ENCODE results near the gene MAST4.

DNA sequence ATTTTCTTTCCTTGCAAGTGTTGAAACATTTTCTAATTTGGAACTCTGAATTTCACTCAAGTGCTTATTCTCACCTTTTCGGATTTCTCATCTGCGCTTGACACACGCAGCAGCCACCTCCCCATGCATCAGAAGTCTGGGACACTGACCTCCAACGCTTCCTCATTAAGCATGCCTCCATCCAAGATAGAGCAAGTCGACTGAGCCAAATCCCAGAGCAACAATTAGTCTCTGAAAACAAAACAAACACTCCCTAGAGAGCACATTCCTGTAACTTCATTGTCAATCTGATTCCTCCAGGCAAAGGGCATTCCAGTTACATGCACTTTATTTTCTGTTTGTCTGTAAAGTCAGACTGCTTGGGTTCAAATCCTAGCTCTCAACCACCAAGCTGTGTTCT lies 594.7 kb downstream of the MAST4 start:
- TF ChIP-seq, protein P1, sequence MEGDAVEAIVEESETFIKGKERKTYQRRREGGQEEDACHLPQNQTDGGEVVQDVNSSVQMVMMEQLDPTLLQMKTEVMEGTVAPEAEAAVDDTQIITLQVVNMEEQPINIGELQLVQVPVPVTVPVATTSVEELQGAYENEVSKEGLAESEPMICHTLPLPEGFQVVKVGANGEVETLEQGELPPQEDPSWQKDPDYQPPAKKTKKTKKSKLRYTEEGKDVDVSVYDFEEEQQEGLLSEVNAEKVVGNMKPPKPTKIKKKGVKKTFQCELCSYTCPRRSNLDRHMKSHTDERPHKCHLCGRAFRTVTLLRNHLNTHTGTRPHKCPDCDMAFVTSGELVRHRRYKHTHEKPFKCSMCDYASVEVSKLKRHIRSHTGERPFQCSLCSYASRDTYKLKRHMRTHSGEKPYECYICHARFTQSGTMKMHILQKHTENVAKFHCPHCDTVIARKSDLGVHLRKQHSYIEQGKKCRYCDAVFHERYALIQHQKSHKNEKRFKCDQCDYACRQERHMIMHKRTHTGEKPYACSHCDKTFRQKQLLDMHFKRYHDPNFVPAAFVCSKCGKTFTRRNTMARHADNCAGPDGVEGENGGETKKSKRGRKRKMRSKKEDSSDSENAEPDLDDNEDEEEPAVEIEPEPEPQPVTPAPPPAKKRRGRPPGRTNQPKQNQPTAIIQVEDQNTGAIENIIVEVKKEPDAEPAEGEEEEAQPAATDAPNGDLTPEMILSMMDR (IDR thresholded peaks at IDR 0.05; ENCODE audit: low read depth, low read length, poor library complexity, severe bottlenecking): no peak
- no peak for TF ChIP-seq EZH2phosphoT487 (IDR thresholded peaks at IDR 0.05; ENCODE audit: borderline replicate concordance, low read length)

Measured in DOHH2 (cell line).